ENCODE data around the gene FLRT1.

Gene FLRT1

GRCh38 chr11:64064374-64065140 lies 28.8 kb downstream of the FLRT1 start:
- Histone ChIP-seq H3K27me3 (ENCODE audit: insufficient read depth, low read depth, severe bottlenecking) (no peaks in the 10 kb centered on the region), H3K27ac (peak overlapping the region; percentile 43), H3K36me3 (no peaks in the 10 kb centered on the region; the same call in 1 of the 2 replicates), H3K9me3 (ENCODE audit: severe bottlenecking) (no peaks in the 10 kb centered on the region), H3K4me3 (ENCODE audit: low read depth, low read length) (no peak overlapping the region)
- no peak for DNase-seq
- no peak for TF ChIP-seq CTCF (IDR thresholded peaks at IDR 0.05; ENCODE audit: low read depth, low read length)

GRCh38 chr11:64065141-64065465 lies 29.4 kb downstream of the FLRT1 start:
- peak overlapping the region; percentile 43 for H3K27ac ChIP-seq
- no peak overlapping the region for H3K4me3 ChIP-seq (ENCODE audit: low read depth, low read length)
- no peak for TF ChIP-seq CTCF (IDR thresholded peaks at IDR 0.05; ENCODE audit: low read depth, low read length)
- H3K27me3 ChIP-seq (ENCODE audit: insufficient read depth, low read depth, severe bottlenecking): no peaks in the 10 kb centered on the region
- no peak for DNase-seq
- H3K36me3 ChIP-seq: no peaks in the 10 kb centered on the region; the same call in 1 of the 2 replicates
- no peaks in the 10 kb centered on the region for H3K9me3 ChIP-seq (ENCODE audit: severe bottlenecking)

DNA sequence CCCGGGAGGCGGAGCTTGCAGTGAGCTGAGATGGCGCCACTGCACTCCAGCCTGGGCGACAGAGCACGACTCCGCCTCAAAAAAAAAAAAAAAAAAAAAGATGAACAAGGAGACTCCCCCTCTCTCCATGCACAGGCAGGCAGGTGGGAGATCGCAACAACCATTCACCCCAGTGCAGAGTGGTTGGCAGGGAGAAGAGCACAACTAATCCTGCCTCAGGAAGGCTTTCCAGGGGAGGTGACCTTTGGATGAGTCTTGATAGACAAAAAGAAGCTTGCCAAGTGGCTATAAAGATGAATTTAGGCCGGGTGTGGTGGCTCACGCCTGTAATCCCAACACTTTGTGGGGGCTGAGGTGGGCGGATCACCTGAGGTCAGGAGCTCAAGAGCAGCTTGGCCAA lies 30.0 kb downstream of the FLRT1 start:
- H3K36me3 ChIP-seq: no peaks in the 10 kb centered on the region; the same call in 1 of the 2 replicates
- H3K9me3 ChIP-seq (ENCODE audit: severe bottlenecking): no peaks in the 10 kb centered on the region
- no peak for TF ChIP-seq CTCF (IDR thresholded peaks at IDR 0.05; ENCODE audit: low read depth, low read length)
- no peaks in the 10 kb centered on the region for H3K27me3 ChIP-seq (ENCODE audit: insufficient read depth, low read depth, severe bottlenecking)
- no peak for DNase-seq
- peak overlapping the region; percentile 68; the same call in 1 of the 2 replicates for H3K27ac ChIP-seq
- H3K4me3 ChIP-seq (ENCODE audit: low read depth, low read length): no peak overlapping the region

DNA sequence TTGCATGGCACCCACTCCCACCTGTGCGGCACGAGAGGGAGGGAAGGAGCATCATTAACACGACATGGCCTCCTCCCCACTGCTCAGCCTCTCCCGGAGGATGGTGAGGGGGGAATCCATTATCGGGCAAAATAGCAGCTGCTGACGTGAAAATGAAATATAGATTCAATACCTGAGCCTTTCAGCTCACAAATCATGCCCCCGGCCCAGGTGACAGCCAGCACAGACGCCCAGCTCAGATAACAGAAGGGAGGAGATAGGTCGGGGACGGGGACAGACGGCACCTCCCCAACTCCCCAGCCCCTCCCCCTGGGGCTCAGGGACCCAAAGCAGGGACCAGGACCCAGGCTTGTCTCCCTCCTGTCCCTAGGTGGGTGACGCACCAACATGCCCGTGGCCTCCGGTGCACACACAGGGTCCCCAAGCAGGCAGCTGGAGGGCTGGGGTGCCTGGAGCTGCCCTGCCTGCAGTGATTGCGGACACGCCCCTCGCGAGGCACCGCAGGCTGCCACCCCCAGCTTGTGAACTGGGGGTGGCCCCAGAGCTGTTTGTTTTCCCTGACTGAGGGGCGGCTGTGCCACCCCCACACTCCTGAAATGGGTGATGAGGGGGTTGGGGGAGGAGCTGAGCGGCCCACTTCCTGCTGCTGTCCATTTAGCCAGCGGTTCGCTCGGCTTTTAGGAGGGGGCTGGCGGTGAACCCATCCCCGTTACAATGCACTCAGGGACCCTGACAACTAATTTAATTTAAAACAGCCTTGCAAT lies 31.7 kb downstream of the FLRT1 start:
- peak; percentile 45 for DNase-seq
- no peaks in the 10 kb centered on the region; the same call in 1 of the 2 replicates for H3K36me3 ChIP-seq
- no peaks in the 10 kb centered on the region for H3K27me3 ChIP-seq (ENCODE audit: insufficient read depth, low read depth, severe bottlenecking)
- no peak overlapping the region for H3K4me3 ChIP-seq (ENCODE audit: low read depth, low read length)
- no peak for TF ChIP-seq CTCF (IDR thresholded peaks at IDR 0.05; ENCODE audit: low read depth, low read length)
- no peaks in the 10 kb centered on the region for H3K9me3 ChIP-seq (ENCODE audit: severe bottlenecking)
- peak overlapping the region; percentile 68 for H3K27ac ChIP-seq

DNA sequence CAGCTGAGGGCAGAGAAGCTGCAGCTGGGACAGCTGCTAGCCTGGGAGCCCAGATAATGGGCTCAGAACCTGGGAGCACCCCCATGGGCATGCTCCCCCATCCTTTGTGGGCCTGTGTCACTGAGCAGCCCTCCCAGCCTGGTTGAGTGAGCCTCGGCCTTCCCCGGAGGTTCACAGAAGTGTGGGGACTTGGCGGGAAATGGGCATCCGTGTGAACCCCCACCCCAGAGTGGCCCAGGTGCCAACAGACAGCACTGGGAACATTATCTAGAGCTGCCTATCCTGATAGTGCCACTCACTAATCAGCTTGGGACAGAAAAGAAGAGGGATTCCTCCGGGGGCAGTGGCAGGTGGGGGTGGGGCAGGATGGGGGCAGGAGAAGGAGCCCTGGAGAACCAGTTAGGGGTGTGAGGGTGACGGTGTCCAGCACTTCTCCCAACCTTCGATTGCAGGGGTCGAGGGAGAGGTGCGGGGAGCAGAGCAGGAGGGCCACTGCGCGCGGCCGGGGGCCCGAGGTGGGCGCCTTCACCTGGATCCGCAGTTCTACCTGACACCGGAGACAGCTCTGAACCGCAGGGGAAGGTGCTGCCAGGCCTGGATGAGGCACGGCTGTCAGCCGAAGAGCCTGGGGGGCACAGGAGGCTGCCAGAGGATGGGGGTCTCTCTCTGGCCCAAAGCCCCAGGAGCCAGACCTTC lies 33.1 kb downstream of the FLRT1 start:
- no peaks in the 10 kb centered on the region for H3K27me3 ChIP-seq (ENCODE audit: insufficient read depth, low read depth, severe bottlenecking)
- H3K4me3 ChIP-seq (ENCODE audit: low read depth, low read length): no peak overlapping the region
- H3K9me3 ChIP-seq (ENCODE audit: severe bottlenecking): no peaks in the 10 kb centered on the region
- no peak for DNase-seq
- peak overlapping the region; percentile 75 for H3K27ac ChIP-seq
- TF ChIP-seq CTCF (IDR thresholded peaks at IDR 0.05; ENCODE audit: low read depth, low read length): no peak
- H3K36me3 ChIP-seq: no peaks in the 10 kb centered on the region; the same call in 1 of the 2 replicates
